Right kidney (tissue), 1 donor: ENCODE data around the gene GADD45G.

Experiments
- DNase-seq: peaks from one replicate; pipeline ENCODE4 v3.0.0-alpha.2; 2016

Gene GADD45G

DNA sequence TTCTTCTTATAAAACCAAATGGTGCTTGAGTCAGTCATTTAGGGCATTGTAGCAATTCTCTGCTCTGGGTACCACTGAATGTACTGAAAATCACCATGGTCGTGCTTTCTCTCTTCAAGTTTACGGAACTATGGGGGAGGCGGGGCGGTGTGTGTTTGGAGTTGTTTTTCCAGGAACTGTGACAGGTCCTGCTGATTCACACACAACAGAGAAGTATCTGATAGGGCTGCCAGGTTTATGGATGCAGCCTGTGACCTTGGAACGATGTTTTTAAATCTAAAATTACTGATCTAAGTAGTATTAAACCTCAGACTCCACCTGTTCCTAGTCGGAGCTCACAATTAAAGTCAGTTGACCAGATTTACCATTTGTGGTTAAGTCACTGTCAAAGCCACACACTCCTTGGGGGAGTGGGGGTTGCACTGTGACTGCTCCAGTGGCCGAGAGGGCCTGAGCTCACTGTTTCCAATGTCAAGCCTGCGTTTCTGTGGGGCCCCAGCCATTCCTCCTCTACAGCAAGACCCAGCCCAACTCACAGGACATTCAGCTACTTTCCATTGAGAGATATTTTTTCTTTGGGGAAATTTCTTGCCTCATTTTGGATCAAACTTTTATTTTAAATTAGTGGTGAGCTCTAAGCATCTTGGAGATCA, 44.4 kb downstream of the GADD45G start:
- no peak for DNase-seq

DNA sequence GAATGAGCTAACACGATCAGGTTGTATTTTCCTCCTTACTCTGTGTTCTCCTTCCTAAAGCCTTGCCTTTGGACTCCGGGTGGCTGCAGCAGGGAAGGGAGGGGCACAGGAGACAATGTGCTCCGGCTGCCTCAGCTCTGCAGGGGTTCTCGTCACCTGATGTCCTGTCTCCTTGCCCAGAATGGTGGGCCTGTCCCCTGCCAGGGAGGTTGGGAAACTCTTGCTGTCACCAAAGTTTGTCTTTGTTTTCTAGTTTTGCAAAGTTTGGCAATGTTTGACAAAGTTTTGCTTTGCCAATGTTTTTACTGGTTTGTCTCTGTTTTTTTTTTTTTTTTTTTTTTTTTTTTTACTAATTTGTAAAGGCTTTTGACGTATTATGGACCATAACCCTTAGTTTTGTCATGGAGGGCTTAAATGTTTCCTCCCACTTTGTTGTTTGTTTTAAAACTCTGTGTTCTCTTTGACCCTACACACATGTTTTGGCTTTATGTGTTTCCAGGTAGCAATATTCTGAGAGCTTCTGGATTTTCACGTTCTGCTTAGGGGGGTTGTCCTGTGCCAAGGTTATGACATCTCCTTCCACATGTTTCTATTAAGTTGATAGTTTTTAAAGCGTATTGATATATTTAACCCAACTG, 49.3 kb downstream of the GADD45G start:
- no peak for DNase-seq

DNA sequence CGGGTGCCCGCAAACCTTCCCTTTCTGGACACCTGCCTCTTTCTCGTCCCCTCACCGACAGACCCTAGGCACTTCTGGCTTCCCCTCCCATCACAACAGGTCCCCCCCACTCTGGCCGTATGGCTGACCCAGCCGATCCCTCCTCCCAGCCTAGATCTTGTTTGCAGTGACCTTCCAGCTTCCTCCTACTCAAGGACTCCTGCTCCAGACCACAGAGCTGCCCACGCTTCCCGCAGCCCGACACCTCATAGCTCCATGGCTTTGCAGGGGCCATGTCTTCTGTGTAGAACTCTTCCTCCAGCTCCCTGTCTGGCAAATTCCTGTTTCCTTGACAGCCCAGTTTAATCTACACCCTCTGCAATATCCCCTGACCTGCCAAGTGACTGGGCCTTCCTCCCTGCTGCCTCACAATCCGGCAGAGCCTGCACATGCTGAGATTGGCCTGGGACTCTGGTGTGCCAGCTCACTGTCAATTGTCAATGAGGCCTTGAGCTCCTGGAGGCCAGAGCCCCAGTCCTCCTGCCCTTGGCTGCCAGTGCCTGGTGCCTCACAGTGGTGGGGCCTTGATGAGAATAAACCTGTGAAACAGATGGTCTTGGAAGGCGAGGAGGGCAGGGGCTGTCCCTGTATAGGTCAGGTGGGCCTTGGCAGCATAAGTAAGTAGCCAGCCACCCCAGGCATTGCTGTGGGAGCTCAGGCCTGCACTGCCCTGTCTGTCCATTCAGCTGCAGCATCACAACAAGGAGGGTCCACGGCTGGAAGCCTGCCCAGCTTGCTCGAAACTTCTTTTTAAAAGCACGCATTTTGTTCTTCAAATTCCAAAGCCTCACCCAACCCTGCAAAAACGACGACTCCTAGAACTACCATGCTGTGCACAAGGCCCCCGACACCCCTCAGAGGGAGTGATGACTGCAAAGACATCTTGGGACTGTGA, 50.5 kb downstream of the GADD45G start:
- DNase-seq: no peak
